SK-N-SH (cell line): Measurements from ENCODE around the gene OXSR1. TPM values are rescaled to one million over a fixed set of nuclear protein-coding genes. Genes with fewer than 3 reads are reported as not detected.

Experiments
- CTCF ChIA-PET: fragments of 300-600, 350-600 bp; formaldehyde crosslinking; extraction: SDS; loops from one replicate; lab custom pipeline; 2021; lab: Yijun Ruan, JAX
- POLR2A ChIA-PET: fragments of 350-600 bp; sonication (Branson Sonifier 250); formaldehyde crosslinking; extraction: SDS; loops from one replicate; lab custom pipeline; 2020; ENCODE audit warnings: antibody characterized with exemption, inconsistent platforms; lab: Yijun Ruan, JAX
- DNase-seq: peaks from one replicate; pipeline ENCODE4 v3.0.0; 2012
- H2AFZ ChIP-seq: fragments of 200-600 bp; sonication (generic); 2 replicates; pipeline ENCODE4 v1.8.1; 2016; ENCODE audit warnings: antibody characterized with exemption, mild to moderate bottlenecking, low read depth
- H3F3A ChIP-seq: fragments of 200-600 bp; sonication (generic); replicated peaks from 2 replicates; pipeline ENCODE3; 2016; ENCODE audit warnings: antibody characterized with exemption, mild to moderate bottlenecking; ENCODE audit not compliant: insufficient read depth
- H3K27ac ChIP-seq, 2 experiments: fragments of 200-500 bp in 1 of 2; fragments of 200-600 bp in 1 of 2; sonication (Bioruptor generic) in 1 of 2; sonication (generic), shearing (Covaris generic) in 1 of 2; 2 replicates each; pipeline versions ENCODE4 v1.5.1 to v1.6.1; 2014 to 2016; ENCODE audit warnings: low read depth in 2 of 2, inconsistent platforms in 1 of 2, low read length in 1 of 2, mild to moderate bottlenecking in 1 of 2, mixed read lengths in 1 of 2
- H3K27me3 ChIP-seq: fragments of 200-600 bp; sonication (generic), shearing (Covaris generic); 2 replicates; pipeline ENCODE4 v1.6.1; 2016; ENCODE audit warnings: mixed run types; ENCODE audit not compliant: insufficient read depth
- H3K36me3 ChIP-seq, 2 experiments: fragments of 200-500 bp in 1 of 2; fragments of 200-600 bp in 1 of 2; sonication (Bioruptor generic) in 1 of 2; sonication (generic) in 1 of 2; replicated peaks in 1 of 2; 2 replicates each; pipeline versions ENCODE3 to v1.5.1; 2014 to 2016; ENCODE audit warnings: low read length in 1 of 2, mild to moderate bottlenecking in 1 of 2; ENCODE audit not compliant: insufficient read depth in 2 of 2, control insufficient read depth in 1 of 2
- H3K4me1 ChIP-seq, 2 experiments: fragments of 200-500 bp in 1 of 2; fragments of 200-600 bp in 1 of 2; sonication (Bioruptor generic) in 1 of 2; sonication (generic), shearing (Covaris generic) in 1 of 2; 2 replicates each; pipeline versions ENCODE4 v1.5.1 to v1.6.1; 2014 to 2016; ENCODE audit warnings: low read depth in 1 of 2, low read length in 1 of 2, mixed run types in 1 of 2; ENCODE audit not compliant: insufficient read depth in 2 of 2, control insufficient read depth in 1 of 2
- H3K4me2 ChIP-seq: fragments of 200-600 bp; sonication (generic), shearing (Covaris generic); 2 replicates; pipeline ENCODE4 v1.6.1; 2017; ENCODE audit warnings: mixed run types
- H3K4me3 ChIP-seq, 2 experiments: fragments of 200-500 bp in 1 of 2; fragments of 200-600 bp in 1 of 2; sonication (Bioruptor generic) in 1 of 2; sonication (generic), shearing (Covaris generic) in 1 of 2; 2 replicates each; pipeline versions ENCODE4 v1.5.1 to v1.8.1; 2014 to 2016; ENCODE audit warnings: low read depth in 2 of 2, inconsistent platforms in 1 of 2, low read length in 1 of 2, mild to moderate bottlenecking in 1 of 2, mixed read lengths in 1 of 2, moderate library complexity in 1 of 2
- H3K79me2 ChIP-seq: fragments of 200-600 bp; sonication (generic); 2 replicates; pipeline ENCODE4 v1.8.1; 2017; ENCODE audit warnings: mild to moderate bottlenecking; ENCODE audit not compliant: insufficient read depth
- H3K9ac ChIP-seq: fragments of 200-600 bp; sonication (generic); 2 replicates; pipeline ENCODE4 v1.6.1; 2017; ENCODE audit warnings: mixed run types
- H3K9me2 ChIP-seq: fragments of 200-600 bp; sonication (generic); 2 replicates; pipeline ENCODE4 v1.6.1; 2017; ENCODE audit warnings: mixed run types
- H3K9me3 ChIP-seq: fragments of 200-600 bp; sonication (generic); 2 replicates; pipeline ENCODE4 v1.6.1; 2017; ENCODE audit warnings: mixed run types, mild to moderate bottlenecking, moderate library complexity
- H4K20me1 ChIP-seq: fragments of 200-600 bp; sonication (generic); 2 replicates; pipeline ENCODE4 v1.6.1; 2017; ENCODE audit warnings: mild to moderate bottlenecking, mixed run types; ENCODE audit not compliant: insufficient read depth
- CHD2 ChIP-seq: fragments of 150-350 bp; IDR thresholded peaks from 2 replicates; pipeline ENCODE4 v1.6.1; 2018; ENCODE audit warnings: low read length; ENCODE audit not compliant: partially characterized antibody
- EZH2phosphoT487 ChIP-seq: fragments of 200-600 bp; sonication (generic); IDR thresholded peaks from 2 replicates; pipeline ENCODE4 v1.6.1; 2017; ENCODE audit warnings: low read depth, mixed run types, mild to moderate bottlenecking, antibody characterized with exemption, moderate library complexity, borderline replicate concordance
- FOSL2 ChIP-seq: IDR thresholded peaks from 2 replicates; pipeline ENCODE4 v1.4.0; 2012; ENCODE audit warnings: low read depth, mild to moderate bottlenecking, moderate library complexity, borderline replicate concordance
- FOXJ3 ChIP-seq: sonication (generic); formaldehyde crosslinking; IDR thresholded peaks from 2 replicates; pipeline ENCODE4 v1.5.1; 2020; ENCODE audit warnings: mild to moderate bottlenecking, missing genetic modification reagents
- GABPA ChIP-seq: IDR thresholded peaks from 2 replicates; pipeline ENCODE4 v1.4.0; 2012; ENCODE audit warnings: low read depth, mild to moderate bottlenecking
- GATA2 ChIP-seq: sonication (generic); formaldehyde crosslinking; IDR thresholded peaks from 2 replicates; pipeline ENCODE4 v1.5.0; 2020; ENCODE audit warnings: mild to moderate bottlenecking, missing genetic modification reagents
- JUND ChIP-seq: IDR thresholded peaks from 2 replicates; pipeline ENCODE4 v1.4.0; 2012
- NRF1 ChIP-seq: IDR thresholded peaks from 2 replicates; pipeline ENCODE4 v1.6.1; 2012; ENCODE audit warnings: low read depth, mild to moderate bottlenecking, low read length
- POLR2AphosphoS5 ChIP-seq: IDR thresholded peaks from 2 replicates; pipeline ENCODE4 v1.6.1; 2012; ENCODE audit warnings: low read depth, low read length
- RCOR1 ChIP-seq: fragments of 150-350 bp; IDR thresholded peaks from 2 replicates; pipeline ENCODE4 v1.6.1; 2017; ENCODE audit warnings: antibody characterized with exemption, low read length
- RFX5 ChIP-seq: IDR thresholded peaks from 2 replicates; pipeline ENCODE4 v1.6.1; 2012; ENCODE audit warnings: mild to moderate bottlenecking, improper control_type of control experiment, low read length
- SIN3A ChIP-seq: IDR thresholded peaks from 2 replicates; pipeline ENCODE4 v1.6.1; 2012; ENCODE audit warnings: low read depth, mild to moderate bottlenecking, low read length, moderate library complexity, borderline replicate concordance
- SMC3 ChIP-seq: IDR thresholded peaks from 2 replicates; pipeline ENCODE4 v1.6.1; 2012; ENCODE audit warnings: low read depth, low read length, improper control_type of control experiment
- TCF12 ChIP-seq: IDR thresholded peaks from 2 replicates; pipeline ENCODE4 v1.4.0; 2012
- TEAD4 ChIP-seq: IDR thresholded peaks from 2 replicates; pipeline ENCODE4 v1.4.0; 2012; ENCODE audit warnings: mild to moderate bottlenecking, borderline replicate concordance; ENCODE audit not compliant: insufficient read depth
- YY1 ChIP-seq: IDR thresholded peaks from 2 replicates; pipeline ENCODE4 v1.4.0; 2012; ENCODE audit warnings: low read depth, mild to moderate bottlenecking
- WGBS: methylation state at CpG from one replicate; pipeline ENCODE4 v1.1.6; 2017; ENCODE audit warnings: low lambda C conversion rate; 5-methylcytosine and 5-hydroxymethylcytosine counted together
- polyA plus RNA-seq, 3 experiments: library from polyadenylated mRNA; depleted of rRNA; stranded (reverse); fragments of >200 nt; gene quantifications; 2 replicates each; pipeline ENCODE4 v1.2.3, GENCODE V29; 2012
- TF ChIP-seq, protein P1 (sequence below): fragments of 200-600 bp; sonication (generic); IDR thresholded peaks from 2 replicates; pipeline ENCODE4 v1.6.1; 2017; ENCODE audit warnings: antibody characterized with exemption, mild to moderate bottlenecking, moderate library complexity
- TF ChIP-seq, protein P2 (sequence below): IDR thresholded peaks from 2 replicates; pipeline ENCODE4; 2012
- TF ChIP-seq, protein P3 (sequence below): fragments of 150-350 bp; IDR thresholded peaks from 2 replicates; pipeline ENCODE4 v1.6.1; 2017; ENCODE audit warnings: antibody characterized with exemption, low read length, low read depth, borderline replicate concordance
- TF ChIP-seq, protein P4 (sequence below): IDR thresholded peaks from 2 replicates; pipeline ENCODE4 v1.4.0; 2012; ENCODE audit warnings: low read depth

OXSR1 gene
- polyA plus RNA-seq, 1 of the 3 experiments (the other 2 are of a cell fraction) = 22.3 TPM

- Histone ChIP-seq H3K9ac (peak overlapping the region; percentile 89), H3K4me3 (peak overlapping the region; percentile 85 to 94), H3K27ac (peak overlapping the region; percentile 89 to 91), H3F3A (peaks cover 2% of the 10 kb centered on the region), H4K20me1 (0 out of 2 replicates have a peak, but pooled peaks cover 13% of the 10 kb centered on the region), H3K27me3 (no peaks in the 10 kb centered on the region), H3K79me2 (peaks cover 43% of the 10 kb centered on the region), H3K4me2 (peak overlapping the region; percentile 99), H2AFZ (peak overlapping the region; percentile 99), H3K9me3 (no peaks in the 10 kb centered on the region), H3K36me3 (peaks cover 10 to 36% of the 10 kb centered on the region in 2 experiments), H3K9me2 (no peaks in the 10 kb centered on the region), H3K4me1 (peaks cover 16 to 31% of the 10 kb centered on the region in 2 experiments; a peak in 2 of 4 replicates)
- TF ChIP-seq, protein P1, sequence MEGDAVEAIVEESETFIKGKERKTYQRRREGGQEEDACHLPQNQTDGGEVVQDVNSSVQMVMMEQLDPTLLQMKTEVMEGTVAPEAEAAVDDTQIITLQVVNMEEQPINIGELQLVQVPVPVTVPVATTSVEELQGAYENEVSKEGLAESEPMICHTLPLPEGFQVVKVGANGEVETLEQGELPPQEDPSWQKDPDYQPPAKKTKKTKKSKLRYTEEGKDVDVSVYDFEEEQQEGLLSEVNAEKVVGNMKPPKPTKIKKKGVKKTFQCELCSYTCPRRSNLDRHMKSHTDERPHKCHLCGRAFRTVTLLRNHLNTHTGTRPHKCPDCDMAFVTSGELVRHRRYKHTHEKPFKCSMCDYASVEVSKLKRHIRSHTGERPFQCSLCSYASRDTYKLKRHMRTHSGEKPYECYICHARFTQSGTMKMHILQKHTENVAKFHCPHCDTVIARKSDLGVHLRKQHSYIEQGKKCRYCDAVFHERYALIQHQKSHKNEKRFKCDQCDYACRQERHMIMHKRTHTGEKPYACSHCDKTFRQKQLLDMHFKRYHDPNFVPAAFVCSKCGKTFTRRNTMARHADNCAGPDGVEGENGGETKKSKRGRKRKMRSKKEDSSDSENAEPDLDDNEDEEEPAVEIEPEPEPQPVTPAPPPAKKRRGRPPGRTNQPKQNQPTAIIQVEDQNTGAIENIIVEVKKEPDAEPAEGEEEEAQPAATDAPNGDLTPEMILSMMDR = peak; percentile 18; the same call in 1 of the 2 replicates
- TF ChIP-seq EZH2phosphoT487 (no peak), SMC3 (no peak), TEAD4 (no peak), RFX5 (no peak), YY1 (no peak), FOSL2 (no peak), POLR2AphosphoS5 (no peak), CHD2 (no peak), JUND (no peak), NRF1 (no peak), GATA2 (no peak), RCOR1 (no peak), TCF12 (no peak), SIN3A (no peak), GABPA (peak; percentile 9; the same call in 1 of the 2 replicates), FOXJ3 (CRISPR knock-in tag) (no peak)
- TF ChIP-seq, protein P2, sequence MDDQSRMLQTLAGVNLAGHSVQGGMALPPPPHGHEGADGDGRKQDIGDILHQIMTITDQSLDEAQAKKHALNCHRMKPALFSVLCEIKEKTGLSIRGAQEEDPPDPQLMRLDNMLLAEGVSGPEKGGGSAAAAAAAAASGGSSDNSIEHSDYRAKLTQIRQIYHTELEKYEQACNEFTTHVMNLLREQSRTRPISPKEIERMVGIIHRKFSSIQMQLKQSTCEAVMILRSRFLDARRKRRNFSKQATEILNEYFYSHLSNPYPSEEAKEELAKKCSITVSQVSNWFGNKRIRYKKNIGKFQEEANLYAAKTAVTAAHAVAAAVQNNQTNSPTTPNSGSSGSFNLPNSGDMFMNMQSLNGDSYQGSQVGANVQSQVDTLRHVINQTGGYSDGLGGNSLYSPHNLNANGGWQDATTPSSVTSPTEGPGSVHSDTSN = no peak
- TF ChIP-seq, protein P3, sequence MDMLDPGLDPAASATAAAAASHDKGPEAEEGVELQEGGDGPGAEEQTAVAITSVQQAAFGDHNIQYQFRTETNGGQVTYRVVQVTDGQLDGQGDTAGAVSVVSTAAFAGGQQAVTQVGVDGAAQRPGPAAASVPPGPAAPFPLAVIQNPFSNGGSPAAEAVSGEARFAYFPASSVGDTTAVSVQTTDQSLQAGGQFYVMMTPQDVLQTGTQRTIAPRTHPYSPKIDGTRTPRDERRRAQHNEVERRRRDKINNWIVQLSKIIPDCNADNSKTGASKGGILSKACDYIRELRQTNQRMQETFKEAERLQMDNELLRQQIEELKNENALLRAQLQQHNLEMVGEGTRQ = no peak
- TF ChIP-seq, protein P4, sequence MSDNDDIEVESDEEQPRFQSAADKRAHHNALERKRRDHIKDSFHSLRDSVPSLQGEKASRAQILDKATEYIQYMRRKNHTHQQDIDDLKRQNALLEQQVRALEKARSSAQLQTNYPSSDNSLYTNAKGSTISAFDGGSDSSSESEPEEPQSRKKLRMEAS = peak; percentile 40; the same call in 1 of the 2 replicates
- ChIA-PET CTCF (interaction anchor here (0.9 to 2.5 kb wide), 7 partner anchors 15 to 359 kb away, joined by 3 to 9 read pairs (median 4); partner anchors contain the start of genes EXOG, OXSR1 and XYLB), POLR2A (interaction anchor here (0.8 to 2.7 kb wide), 4 partner anchors 28 to 176 kb away, joined by 3 to 25 read pairs (median 4); partner anchors contain the start of gene OXSR1)
- WGBS = 45% methylated on average over 18 of the region's 22 CpGs
- peak; percentile 44 for DNase-seq
Measured at GRCh38 chr3:38137615-38138348, 27.6 kb upstream of the OXSR1 start.
